OCI-M2 (cell line): ENCODE measurements around the gene PTGES3L.

Source experiments
- DNase-seq: peaks from one replicate; lab custom pipeline; 2025; ENCODE audit not compliant: unreplicated experiment; lab: John Stamatoyannopoulos, UW

PTGES3L gene

GRCh38 chr17:42979511-42980273, at the start of gene PTGES3L:
PTGES3L (minus strand) TSS chr17:42980080; CDS start chr17:42980053, 27 bp downstream.
- DNase-seq = no peak

DNA sequence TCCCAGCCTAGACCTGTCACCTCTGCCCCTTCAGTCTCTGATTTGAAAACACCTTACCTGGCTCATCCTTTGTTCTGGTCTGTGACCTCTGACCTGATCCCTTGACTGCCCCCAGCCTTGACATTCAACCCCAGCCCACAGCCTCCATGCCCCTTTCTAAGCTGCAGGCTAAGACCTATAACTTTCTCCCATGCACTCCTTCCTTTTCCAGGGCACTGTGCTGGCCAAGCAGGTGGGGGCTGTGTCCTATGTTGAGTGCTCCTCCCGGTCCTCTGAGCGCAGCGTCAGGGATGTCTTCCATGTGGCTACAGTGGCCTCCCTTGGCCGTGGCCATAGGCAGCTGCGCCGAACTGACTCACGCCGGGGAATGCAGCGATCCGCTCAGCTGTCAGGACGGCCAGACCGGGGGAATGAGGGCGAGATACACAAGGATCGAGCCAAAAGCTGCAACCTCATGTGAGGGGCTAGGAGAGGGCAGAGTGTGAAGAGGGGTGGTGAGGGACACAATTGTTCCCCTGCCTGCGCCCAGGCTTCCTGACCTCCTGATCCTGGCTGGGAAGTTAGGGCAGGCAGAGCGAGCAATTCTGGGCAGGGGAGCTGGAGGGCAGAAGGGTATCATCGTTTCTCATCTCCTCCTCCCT, 48.5 kb upstream of the PTGES3L start:
- no peak for DNase-seq

- DNase-seq = no peak
Measured at GRCh38 chr17:43027091-43028032, 47.5 kb upstream of the PTGES3L start.

DNA sequence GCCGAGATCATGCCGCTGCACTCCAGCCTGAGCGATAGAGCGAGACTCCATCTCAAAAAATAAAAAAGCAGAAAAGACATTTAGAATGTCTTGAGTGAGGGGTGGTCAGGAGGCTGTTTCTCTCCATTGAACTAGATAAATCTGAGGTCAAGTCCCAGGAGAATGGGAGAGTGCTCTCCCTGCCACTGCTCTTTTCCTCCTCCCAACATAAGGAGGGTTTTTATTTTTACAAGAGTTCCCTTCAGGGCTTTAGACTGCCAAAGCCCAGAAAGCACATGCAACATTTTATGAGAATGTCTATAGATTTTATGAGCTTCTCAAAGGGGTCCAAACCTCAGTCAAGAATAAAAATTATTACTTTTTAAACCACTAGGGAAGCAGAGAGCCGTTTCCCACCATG, 46.7 kb upstream of the PTGES3L start:
- DNase-seq = no peak

DNA sequence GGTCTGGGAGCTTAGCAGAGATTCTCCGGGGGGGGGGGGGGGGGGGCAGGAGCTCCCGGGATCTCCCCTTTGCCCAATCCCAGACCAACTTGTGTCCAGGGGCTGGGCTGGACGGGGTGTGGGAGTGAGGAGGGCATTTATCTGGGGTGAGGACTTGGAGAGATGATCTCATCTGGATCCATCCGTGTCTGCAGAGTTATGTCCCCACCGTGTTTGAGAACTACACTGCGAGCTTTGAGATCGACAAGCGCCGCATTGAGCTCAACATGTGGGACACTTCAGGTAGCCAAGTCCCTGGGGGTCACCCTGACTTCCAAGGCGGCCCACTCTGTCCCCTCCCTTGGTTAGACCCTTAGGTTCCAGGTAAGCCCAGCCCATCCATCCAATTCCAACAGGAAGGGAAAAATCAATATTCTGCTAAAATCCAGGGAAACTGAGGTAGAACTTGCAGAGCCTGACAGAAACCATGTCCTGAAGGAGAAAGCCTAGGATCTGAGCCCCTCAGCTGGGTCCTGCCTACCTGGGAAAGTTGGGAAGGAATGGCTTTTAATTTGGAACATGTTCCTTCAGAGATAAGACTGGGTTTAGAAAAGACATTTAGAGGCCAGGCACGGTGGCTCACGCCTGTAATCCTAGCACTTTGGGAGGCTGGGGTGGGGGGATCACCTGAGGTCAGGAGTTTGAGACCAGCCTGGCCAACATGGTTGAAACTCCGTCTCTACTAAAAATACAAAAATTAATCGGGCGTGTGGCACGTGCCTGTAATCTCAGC, 46.1 kb upstream of the PTGES3L start:
- DNase-seq = no peak

- DNase-seq = no peak
Measured at GRCh38 chr17:43025290-43025657, 45.4 kb upstream of the PTGES3L start.

GRCh38 chr17:43024407-43025289, 44.8 kb upstream of the PTGES3L start, which contains the start of gene RND2:
RND2 (plus strand) TSS chr17:43025231; CDS start chr17:43025348, 117 bp downstream.
- peak; percentile 79 for DNase-seq

DNA sequence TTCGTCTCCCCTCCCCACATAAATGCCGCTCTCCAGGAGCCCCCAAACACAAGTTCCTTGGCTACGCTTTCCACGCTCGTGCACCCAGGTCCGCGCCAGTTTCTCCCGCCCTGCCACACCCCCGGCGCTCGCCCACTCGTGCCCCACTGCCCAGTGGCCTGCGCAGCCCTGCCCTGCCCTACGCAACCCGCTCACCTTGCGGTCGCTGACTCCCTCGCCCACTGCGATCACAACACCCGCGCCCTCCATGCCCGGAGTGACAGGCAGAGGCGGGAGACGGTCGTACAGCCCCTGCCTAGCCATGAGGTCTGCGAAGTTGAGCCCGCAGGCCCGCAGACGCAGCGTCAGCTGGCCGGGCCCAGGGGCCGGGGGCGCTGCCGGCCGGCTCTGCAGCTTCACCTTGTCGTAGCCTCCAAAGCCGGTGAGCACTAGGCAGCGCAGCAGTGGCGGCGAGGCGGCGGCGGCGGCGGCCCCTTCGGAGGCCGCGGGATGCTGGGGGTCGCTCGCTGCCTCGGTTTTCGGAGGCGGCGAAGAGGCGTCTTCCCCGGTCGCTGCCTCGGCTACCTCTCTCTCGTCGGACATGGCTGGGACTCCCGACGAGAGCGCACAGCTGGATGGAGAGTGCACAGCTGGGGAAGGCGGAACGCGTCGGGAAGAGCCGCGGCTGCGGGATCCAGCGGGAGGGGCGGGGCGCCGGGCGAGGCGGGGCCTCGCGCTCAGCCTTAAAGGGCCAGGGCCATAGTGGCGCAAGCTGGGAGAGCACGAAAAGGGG, 42.0 kb upstream of the PTGES3L start, which contains the start of gene VAT1:
TSS of gene VAT1 (minus strand) at position 645 of the 772 bp plus-strand sequence. CDS start at position 582, 63 bp downstream.
- DNase-seq = no peak

DNA sequence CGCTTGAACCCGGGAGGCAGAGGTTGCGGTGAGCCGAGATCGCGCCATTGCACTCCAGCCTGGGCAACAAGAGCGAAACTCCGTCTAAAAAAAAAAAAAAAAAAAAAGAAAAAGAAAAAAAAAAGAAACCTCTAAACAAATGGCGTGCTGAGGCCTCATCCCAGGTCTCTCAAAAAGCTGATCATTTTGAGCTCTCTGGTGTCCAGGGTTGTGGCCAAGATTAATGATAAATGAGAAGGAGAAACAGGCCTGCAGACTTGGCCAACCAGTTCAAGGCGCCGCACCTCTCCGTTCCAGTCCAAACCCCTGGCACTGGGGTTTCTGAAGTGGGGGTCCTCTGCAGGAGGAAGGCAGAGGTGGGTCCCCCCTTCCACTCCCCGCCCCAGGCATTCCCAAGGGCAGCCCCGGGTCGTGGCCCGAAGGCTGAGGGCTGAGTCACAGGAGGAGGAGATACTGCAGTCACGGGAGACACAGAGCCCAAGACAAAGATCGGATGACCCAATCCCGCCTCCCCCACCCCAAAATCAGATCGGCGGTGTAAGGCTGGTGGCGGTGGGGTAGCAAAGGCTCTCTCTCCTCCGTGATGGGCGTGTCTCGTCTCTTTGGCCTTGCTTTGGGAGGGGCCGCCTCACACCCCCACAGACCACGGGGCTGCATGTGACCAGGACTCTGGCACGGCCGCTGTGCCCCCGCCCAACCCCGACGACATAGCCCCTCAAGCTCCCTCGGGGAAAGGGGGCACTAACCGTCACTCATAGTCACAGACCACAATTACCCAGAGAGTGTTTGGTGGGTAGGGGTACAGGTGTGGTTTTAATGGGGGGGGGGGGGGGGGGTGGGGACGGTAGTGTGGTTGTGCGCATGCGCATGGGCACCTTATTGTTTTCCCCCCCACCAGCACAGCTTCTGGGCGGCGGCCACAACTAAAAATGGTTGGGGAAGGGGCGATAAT, 41.2 kb upstream of the PTGES3L start:
- peak; percentile 39 for DNase-seq

- DNase-seq = no peak
Measured at GRCh38 chr17:43020030-43020621, 40.2 kb upstream of the PTGES3L start.

DNA sequence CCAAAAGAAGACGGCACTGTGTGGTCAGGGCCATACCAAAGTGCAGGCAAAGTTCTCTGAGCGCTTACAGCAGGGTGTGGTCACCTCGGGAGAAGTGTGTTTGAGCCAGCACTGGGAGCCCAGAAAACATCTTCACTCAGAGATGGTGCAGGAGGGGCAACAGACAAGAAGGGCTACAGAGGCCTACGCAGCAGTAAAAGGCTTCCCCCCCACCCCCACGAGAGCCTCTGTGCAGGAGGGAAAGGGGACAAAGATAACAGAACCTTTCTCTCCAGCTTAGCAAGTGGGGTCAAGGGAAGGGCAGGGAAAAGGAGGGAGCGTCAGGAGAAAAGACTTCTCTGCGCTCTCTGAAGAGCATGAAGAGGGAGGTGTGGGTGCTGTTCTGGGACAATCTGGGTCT, 39.5 kb upstream of the PTGES3L start:
- no peak for DNase-seq

GRCh38 chr17:43018932-43019331, 39.1 kb upstream of the PTGES3L start:
- DNase-seq = no peak

GRCh38 chr17:43018008-43018853, 38.4 kb upstream of the PTGES3L start:
- no peak for DNase-seq

DNA sequence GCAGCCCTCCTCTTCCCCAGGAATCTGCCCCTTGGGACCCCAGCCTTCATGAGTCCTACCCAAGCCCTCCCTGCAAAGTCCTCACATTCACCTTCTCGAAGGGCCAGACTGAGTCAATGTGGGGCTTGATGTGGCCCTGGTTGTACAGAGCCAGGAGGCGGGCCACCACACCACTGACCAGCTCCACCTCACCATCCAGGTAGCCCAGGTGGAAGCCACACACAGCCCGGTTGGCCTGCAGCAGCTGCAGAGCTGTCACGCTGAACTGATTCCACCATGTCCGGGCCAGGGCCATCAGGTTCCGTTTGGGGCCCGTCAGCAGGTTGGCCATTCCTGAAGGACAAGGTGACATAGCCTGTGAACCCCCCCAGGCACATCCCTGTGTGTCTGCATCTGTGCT, 36.3 kb upstream of the PTGES3L start:
- DNase-seq = no peak

GRCh38 chr17:43015579-43015978, 35.7 kb upstream of the PTGES3L start:
- no peak for DNase-seq
